NB4 (cell line): ENCODE results near the gene EIF3F.

Experiments used
- MYC ChIP-seq: IDR thresholded peaks from 2 replicates; pipeline ENCODE4 v1.6.1; 2011; ENCODE audit warnings: low read depth, low read length
- POLR2A ChIP-seq: IDR thresholded peaks from 2 replicates; pipeline ENCODE4 v1.6.1; 2011; ENCODE audit warnings: mild to moderate bottlenecking; ENCODE audit not compliant: insufficient read length; ENCODE audit errors: extremely low read depth
- TF ChIP-seq, protein P1 (sequence below): IDR thresholded peaks from one replicate; pipeline ENCODE4 v1.5.1; 2012; ENCODE audit warnings: low read depth, low read length
- TF ChIP-seq, protein P2 (sequence below): IDR thresholded peaks from 2 replicates; pipeline ENCODE4 v1.6.1; 2011; ENCODE audit warnings: low read depth, low read length

DNA sequence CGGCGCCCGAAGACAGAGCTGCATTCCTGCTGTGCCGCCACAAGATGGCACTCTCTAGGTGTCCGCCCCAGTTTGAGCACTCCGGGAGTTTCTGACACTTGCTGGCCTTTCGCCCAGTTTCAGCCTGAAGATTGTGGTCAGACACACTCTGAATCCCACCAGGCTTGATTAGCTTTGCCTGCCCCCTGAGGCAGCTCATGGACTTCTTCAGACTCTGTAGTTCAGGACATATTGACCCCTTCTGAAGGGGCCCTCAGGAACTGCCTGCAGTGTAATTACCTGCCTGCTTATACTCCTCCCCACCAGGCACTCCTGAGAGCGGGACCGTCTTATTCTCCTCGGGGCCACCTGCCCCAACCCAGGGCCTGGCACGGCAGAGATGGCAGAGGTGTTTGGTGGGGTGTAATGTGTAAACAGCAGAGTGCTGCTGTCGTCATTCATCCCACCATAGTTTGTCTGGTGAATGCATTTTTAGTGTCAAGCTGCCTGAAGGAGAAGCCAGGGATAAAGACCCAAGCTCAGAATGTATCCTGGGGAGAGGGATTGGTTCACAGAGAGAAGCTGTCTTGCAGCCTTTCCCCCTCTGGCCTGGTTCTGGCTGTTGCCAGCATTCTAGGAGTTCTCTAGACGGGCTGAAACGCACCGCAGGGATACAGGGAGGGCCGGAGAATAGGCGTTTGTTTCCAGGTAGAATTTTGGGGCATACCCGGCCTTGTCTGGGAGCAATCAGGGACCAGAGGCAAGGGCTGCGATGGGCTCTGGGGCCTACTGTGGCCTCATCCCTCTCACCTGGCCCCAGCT, 46.4 kb downstream of the EIF3F start:
- TF ChIP-seq, protein P1, sequence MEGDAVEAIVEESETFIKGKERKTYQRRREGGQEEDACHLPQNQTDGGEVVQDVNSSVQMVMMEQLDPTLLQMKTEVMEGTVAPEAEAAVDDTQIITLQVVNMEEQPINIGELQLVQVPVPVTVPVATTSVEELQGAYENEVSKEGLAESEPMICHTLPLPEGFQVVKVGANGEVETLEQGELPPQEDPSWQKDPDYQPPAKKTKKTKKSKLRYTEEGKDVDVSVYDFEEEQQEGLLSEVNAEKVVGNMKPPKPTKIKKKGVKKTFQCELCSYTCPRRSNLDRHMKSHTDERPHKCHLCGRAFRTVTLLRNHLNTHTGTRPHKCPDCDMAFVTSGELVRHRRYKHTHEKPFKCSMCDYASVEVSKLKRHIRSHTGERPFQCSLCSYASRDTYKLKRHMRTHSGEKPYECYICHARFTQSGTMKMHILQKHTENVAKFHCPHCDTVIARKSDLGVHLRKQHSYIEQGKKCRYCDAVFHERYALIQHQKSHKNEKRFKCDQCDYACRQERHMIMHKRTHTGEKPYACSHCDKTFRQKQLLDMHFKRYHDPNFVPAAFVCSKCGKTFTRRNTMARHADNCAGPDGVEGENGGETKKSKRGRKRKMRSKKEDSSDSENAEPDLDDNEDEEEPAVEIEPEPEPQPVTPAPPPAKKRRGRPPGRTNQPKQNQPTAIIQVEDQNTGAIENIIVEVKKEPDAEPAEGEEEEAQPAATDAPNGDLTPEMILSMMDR: peak; percentile 70
- TF ChIP-seq POLR2A (no peak), MYC (no peak)
- TF ChIP-seq, protein P2, sequence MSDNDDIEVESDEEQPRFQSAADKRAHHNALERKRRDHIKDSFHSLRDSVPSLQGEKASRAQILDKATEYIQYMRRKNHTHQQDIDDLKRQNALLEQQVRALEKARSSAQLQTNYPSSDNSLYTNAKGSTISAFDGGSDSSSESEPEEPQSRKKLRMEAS: no peak
